PC-9 (cell line): ENCODE data around the gene RGS3. TPM values are rescaled to one million over a fixed set of nuclear protein-coding genes. Genes with fewer than 3 reads are reported as not detected.

Experiments
- BruUV-seq: library from RNA; stranded (reverse); fragments of 400-500 nt; replicated peaks from 2 replicates; lab custom pipeline; 2021; lab: Mats Ljungman, UMichigan
- CTCF ChIA-PET: fragments of 300-600 bp; sonication (Branson Sonifier 250); formaldehyde crosslinking; loops from one replicate; lab custom pipeline; 2022; ENCODE audit warnings: antibody characterized with exemption; lab: Charles Lee
- POLR2A ChIA-PET: fragments of 300-600 bp; sonication (Branson Sonifier 250); formaldehyde crosslinking; loops from one replicate; lab custom pipeline; 2022; ENCODE audit warnings: antibody characterized with exemption; ENCODE audit not compliant: unreplicated experiment; lab: Charles Lee
- DNase-seq, 2 experiments: peaks; one replicate each; pipeline versions ENCODE4 v3.0.0 to v3.0.0-alpha.2; 2015 to 2022; ENCODE audit warnings: mixed read lengths in 1 of 2
- H2AFZ ChIP-seq: fragments of 200-600 bp; sonication (generic); 2 replicates; pipeline ENCODE4 v1.8.1; 2017; ENCODE audit warnings: antibody characterized with exemption
- H3F3A ChIP-seq: fragments of 200-600 bp; sonication (generic); 2 replicates; pipeline ENCODE4 v1.8.1; 2017; ENCODE audit warnings: antibody characterized with exemption, mild to moderate bottlenecking, low read depth; ENCODE audit not compliant: insufficient read depth
- H3K27ac ChIP-seq: fragments of 200-600 bp; sonication (generic); 2 replicates; pipeline ENCODE4 v1.6.1; 2016; ENCODE audit warnings: mixed run types
- H3K27me3 ChIP-seq: fragments of 200-600 bp; sonication (generic); 2 replicates; pipeline ENCODE4 v1.6.1; 2016; ENCODE audit warnings: low read depth, mixed run types; ENCODE audit not compliant: insufficient read depth
- H3K36me3 ChIP-seq: fragments of 200-600 bp; sonication (generic); 2 replicates; pipeline ENCODE4 v1.6.1; 2016; ENCODE audit warnings: low read depth, mixed run types
- H3K4me1 ChIP-seq: fragments of 200-600 bp; sonication (generic); replicated peaks from 2 replicates; pipeline ENCODE4 v1.6.1; 2016; ENCODE audit warnings: mixed run types; ENCODE audit not compliant: insufficient read depth
- H3K4me2 ChIP-seq: fragments of 200-600 bp; sonication (generic); 2 replicates; pipeline ENCODE4 v1.6.1; 2017; ENCODE audit warnings: mixed run types
- H3K4me3 ChIP-seq: fragments of 200-600 bp; sonication (generic); 2 replicates; pipeline ENCODE4 v1.6.1; 2016; ENCODE audit warnings: mixed run types
- H3K79me2 ChIP-seq: fragments of 200-600 bp; sonication (generic); 2 replicates; pipeline ENCODE4 v1.6.1; 2017; ENCODE audit warnings: low read depth, mixed run types
- H3K9me2 ChIP-seq: fragments of 200-600 bp; sonication (generic); 2 replicates; pipeline ENCODE4 v1.8.1; 2017; ENCODE audit warnings: mild to moderate bottlenecking; ENCODE audit not compliant: insufficient read depth
- H3K9me3 ChIP-seq: fragments of 200-600 bp; sonication (generic); 2 replicates; pipeline ENCODE4 v1.8.1; 2016; ENCODE audit warnings: low read depth; ENCODE audit not compliant: insufficient read depth
- H4K20me1 ChIP-seq: fragments of 200-600 bp; sonication (generic); 2 replicates; pipeline ENCODE4 v1.8.1; 2017; ENCODE audit not compliant: insufficient read depth
- CTCF ChIP-seq: fragments of 200-600 bp; sonication (generic); conservative IDR thresholded peaks from 2 replicates; pipeline ENCODE4 v1.6.1; 2017; ENCODE audit warnings: mixed run types, antibody characterized with exemption, mild to moderate bottlenecking, moderate library complexity
- EZH2 ChIP-seq: fragments of 200-600 bp; sonication (generic); IDR thresholded peaks from 2 replicates; pipeline ENCODE4 v1.8.0; 2017; ENCODE audit warnings: antibody characterized with exemption, low read depth
- intact Hi-C: fragments of 100-400 bp; cut with micrococcal nuclease; formaldehyde crosslinking; loops from one replicate; pipeline ENCODE4 v1.10.0; 2022; ENCODE audit not compliant: unreplicated experiment
- total RNA-seq: library from RNA; stranded (reverse); gene quantifications from 2 replicates; pipeline ENCODE4 v1.2.3, GENCODE V29; 2021

RGS3 gene
- total RNA-seq, 1 experiment from 2014 or later = 75.8 TPM

GRCh38 chr9:113528811-113529210 lies 65.3 kb downstream of the RGS3 start:
- no peaks in the 10 kb centered on the region; the same call in 1 of the 2 replicates for H4K20me1 ChIP-seq
- no peak for TF ChIP-seq EZH2
- TF ChIP-seq CTCF = no peak
- no peak overlapping the region for H3K27ac ChIP-seq
- no peaks in the 10 kb centered on the region for H3K79me2 ChIP-seq
- no peak overlapping the region for H3K4me2 ChIP-seq
- no peaks in the 10 kb centered on the region for H3F3A ChIP-seq
- no peaks in the 10 kb centered on the region for H3K9me3 ChIP-seq
- H3K4me3 ChIP-seq = no peak overlapping the region
- no peaks in the 10 kb centered on the region for H3K36me3 ChIP-seq
- intact Hi-C loops = loop anchor here (10.0 kb wide), 1 partner anchor 126 kb away; no protein-coding TSS in a partner anchor
- no TSS peak for BruUV-seq
- H3K27me3 ChIP-seq = no peaks in the 10 kb centered on the region
- peak in 1 of 2 experiments; percentile 9 for DNase-seq
- H3K4me1 ChIP-seq = no peaks in the 10 kb centered on the region
- no peaks in the 10 kb centered on the region for H3K9me2 ChIP-seq
- no peak overlapping the region for H2AFZ ChIP-seq
- ChIA-PET POLR2A (no interaction called here), CTCF (no interaction called here)

- Histone ChIP-seq H3K36me3 (no peaks in the 10 kb centered on the region), H3K4me1 (no peaks in the 10 kb centered on the region), H3K79me2 (no peaks in the 10 kb centered on the region), H4K20me1 (no peaks in the 10 kb centered on the region; the same call in 1 of the 2 replicates), H3K27me3 (no peaks in the 10 kb centered on the region), H3K9me2 (no peaks in the 10 kb centered on the region), H3K4me2 (no peak overlapping the region), H3F3A (no peaks in the 10 kb centered on the region), H3K4me3 (no peak overlapping the region), H3K9me3 (no peaks in the 10 kb centered on the region), H3K27ac (no peak overlapping the region), H2AFZ (no peak overlapping the region)
- BruUV-seq = no TSS peak
- DNase-seq = no peak
- intact Hi-C loops = loop anchor here (10.0 kb wide), 1 partner anchor 125 kb away; no protein-coding TSS in a partner anchor
- POLR2A ChIA-PET = no interaction called here
- CTCF ChIA-PET = no interaction called here
- TF ChIP-seq CTCF = no peak
- TF ChIP-seq EZH2 = no peak
These were observed 65.9 kb downstream of the RGS3 start for GRCh38 chr9:113529336-113530009.

GRCh38 chr9:113530022-113530635 lies 66.6 kb downstream of the RGS3 start:
- intact Hi-C loops = no loop called here
- POLR2A ChIA-PET = no interaction called here
- no peaks in the 10 kb centered on the region for H3K36me3 ChIP-seq

More at GRCh38 chr9:113530022-113530635, 66.6 kb downstream of the RGS3 start:
- H3K4me1 ChIP-seq = no peaks in the 10 kb centered on the region
- H3K27ac ChIP-seq = no peak overlapping the region
- no peak overlapping the region for H3K4me3 ChIP-seq
- no peaks in the 10 kb centered on the region for H3K9me3 ChIP-seq
- H4K20me1 ChIP-seq = no peaks in the 10 kb centered on the region; the same call in 1 of the 2 replicates
- H3K27me3 ChIP-seq = no peaks in the 10 kb centered on the region
- no peaks in the 10 kb centered on the region for H3K9me2 ChIP-seq
- no TSS peak for BruUV-seq
- CTCF ChIA-PET = no interaction called here
- no peak overlapping the region for H2AFZ ChIP-seq
- H3K79me2 ChIP-seq = no peaks in the 10 kb centered on the region
- DNase-seq = no peak
- H3K4me2 ChIP-seq = no peak overlapping the region
- TF ChIP-seq EZH2 (no peak), CTCF (no peak)
- H3F3A ChIP-seq = no peaks in the 10 kb centered on the region
